Measurements from ENCODE around the gene PCSK5. TPM values are rescaled to one million over a fixed set of nuclear protein-coding genes. Genes with fewer than 3 reads are reported as not detected.

The PCSK5 gene
- total RNA-seq, 2 experiments from 2014 or later = 14.4 to 15.2 TPM

GRCh38 chr9:75889577-75889976 is 896 bp upstream of the PCSK5 start:
- H3K4me3 Mint-ChIP-seq = peak overlapping the region; percentile 90
- no peaks in the 10 kb centered on the region for H3K9me3 Mint-ChIP-seq
- H3K9me3 ChIP-seq (ENCODE audit: control insufficient read depth in 1 of 2, insufficient read depth in 1 of 2, low read length in 2 of 2) = peaks cover 0 to 3% of the 10 kb centered on the region in 2 experiments
- H3K4me3 ChIP-seq (ENCODE audit: low read length) = peak overlapping the region; percentile 76
- intact Hi-C loops (cut with DNase I, micrococcal nuclease) = no loop called here
- peak in 4 of 14 experiments; percentile 28 to 35 (median 33) for DNase-seq
- TF ChIP-seq CTCF (IDR thresholded peaks at IDR 0.05) = no peak
- H3K36me3 Mint-ChIP-seq (ENCODE audit: low read depth) = peaks cover 15% of the 10 kb centered on the region
- peaks cover 33% of the 10 kb centered on the region for H3K4me1 ChIP-seq (ENCODE audit: insufficient read depth, low read length)
- POLR2A ChIA-PET = interaction anchor here (0.8 to 2.6 kb wide), 10 partner anchors 19 to 937 kb away, joined by 3 to 13 read pairs (median 4); partner anchors contain the start of gene C9orf40
- H3K4me1 Mint-ChIP-seq (ENCODE audit: low read depth) = peaks cover 41% of the 10 kb centered on the region
- no peaks in the 10 kb centered on the region for H3K36me3 ChIP-seq (ENCODE audit: insufficient read depth, low read length)
- no peaks in the 10 kb centered on the region for H3K27me3 ChIP-seq (ENCODE audit: control insufficient read depth in 1 of 2, insufficient read depth in 2 of 2, low read length in 2 of 2)
- peak; percentile 12 for ATAC-seq (ENCODE audit: poor library complexity)
- no peaks in the 10 kb centered on the region for H3K27me3 Mint-ChIP-seq
- peak overlapping the region; percentile 3 to 63 for H3K27ac ChIP-seq (ENCODE audit: low read depth in 1 of 2, low read length in 2 of 2)
- H3K27ac Mint-ChIP-seq = peak overlapping the region; percentile 83
- CTCF ChIA-PET = interaction anchor here (1.0 kb wide), 1 partner anchor 23 kb away, joined by 6 read pairs; no protein-coding TSS in a partner anchor

- peak in 3 of 14 experiments; percentile 1 to 18 (median 1) for DNase-seq
- H3K9me3 Mint-ChIP-seq = no peaks in the 10 kb centered on the region
- Histone ChIP-seq H3K4me3 (ENCODE audit: low read length) (peak overlapping the region; percentile 76), H3K9me3 (ENCODE audit: control insufficient read depth in 1 of 2, insufficient read depth in 1 of 2, low read length in 2 of 2) (peaks cover 0 to 3% of the 10 kb centered on the region in 2 experiments), H3K27ac (ENCODE audit: low read depth in 1 of 2, low read length in 2 of 2) (peak overlapping the region; percentile 3 to 63), H3K4me1 (ENCODE audit: insufficient read depth, low read length) (peaks cover 33% of the 10 kb centered on the region), H3K27me3 (ENCODE audit: control insufficient read depth in 1 of 2, insufficient read depth in 2 of 2, low read length in 2 of 2) (no peaks in the 10 kb centered on the region), H3K36me3 (ENCODE audit: insufficient read depth, low read length) (no peaks in the 10 kb centered on the region)
- peaks cover 45% of the 10 kb centered on the region for H3K4me1 Mint-ChIP-seq (ENCODE audit: low read depth)
- peaks cover 15% of the 10 kb centered on the region for H3K36me3 Mint-ChIP-seq (ENCODE audit: low read depth)
- H3K27me3 Mint-ChIP-seq = no peaks in the 10 kb centered on the region
- peak; percentile 46 for ATAC-seq (ENCODE audit: poor library complexity)
- TF ChIP-seq CTCF (IDR thresholded peaks at IDR 0.05) = no peak
- POLR2A ChIA-PET = interaction anchor here (0.6 to 2.6 kb wide), 17 partner anchors 13 to 937 kb away, joined by 3 to 13 read pairs (median 4); partner anchors contain the start of gene C9orf40
- peak overlapping the region; percentile 83 for H3K27ac Mint-ChIP-seq
- H3K4me3 Mint-ChIP-seq = peak overlapping the region; percentile 90
- intact Hi-C loops (cut with DNase I, micrococcal nuclease) = loop anchor here (1.0 to 10.0 kb wide), 6 partner anchors 65 to 805 kb away; partner anchors contain the start of genes NMRK1 (in 1 of the 2) and OSTF1 (in 1 of the 2)
- CTCF ChIA-PET = interaction anchor here (1.0 kb wide), 1 partner anchor 23 kb away, joined by 6 read pairs; no protein-coding TSS in a partner anchor
Observed at GRCh38 chr9:75889977-75890471, 449 bp upstream of the PCSK5 start.

GRCh38 chr9:75891277-75891741 is 836 bp downstream of the PCSK5 start:
- peak overlapping the region; percentile 76 for H3K4me3 ChIP-seq (ENCODE audit: low read length)
- intact Hi-C loops (cut with DNase I, micrococcal nuclease) = loop anchor here (5.0 to 10.0 kb wide), 5 partner anchors 63 to 807 kb away; partner anchors contain the start of genes NMRK1 (in 1 of the 2) and OSTF1 (in 1 of the 2)
- Mint-ChIP-seq H3K27ac (peak overlapping the region; percentile 47), H3K27me3 (no peaks in the 10 kb centered on the region), H3K4me3 (peak overlapping the region; percentile 93), H3K9me3 (no peaks in the 10 kb centered on the region), H3K36me3 (ENCODE audit: low read depth) (peaks cover 15% of the 10 kb centered on the region), H3K4me1 (ENCODE audit: low read depth) (peaks cover 56% of the 10 kb centered on the region)
- peak in 13 of 14 experiments; percentile 10 to 57 (median 35) for DNase-seq
- no peak for ATAC-seq (ENCODE audit: poor library complexity)
- no peaks in the 10 kb centered on the region for H3K27me3 ChIP-seq (ENCODE audit: control insufficient read depth in 1 of 2, insufficient read depth in 2 of 2, low read length in 2 of 2)
- POLR2A ChIA-PET = interaction anchor here (0.9 to 2.6 kb wide), 9 partner anchors 12 to 502 kb away, joined by 3 to 13 read pairs (median 5); partner anchors contain the start of gene RFK
- no peaks in the 10 kb centered on the region for H3K36me3 ChIP-seq (ENCODE audit: insufficient read depth, low read length)
- CTCF ChIA-PET = no interaction called here
- H3K27ac ChIP-seq (ENCODE audit: low read depth in 1 of 2, low read length in 2 of 2) = no peak overlapping the region
- peaks cover 0 to 3% of the 10 kb centered on the region in 2 experiments for H3K9me3 ChIP-seq (ENCODE audit: control insufficient read depth in 1 of 2, insufficient read depth in 1 of 2, low read length in 2 of 2)
- peaks cover 33% of the 10 kb centered on the region for H3K4me1 ChIP-seq (ENCODE audit: insufficient read depth, low read length)
- TF ChIP-seq CTCF (IDR thresholded peaks at IDR 0.05) = no peak

Data from CD4-positive, alpha-beta T cell (primary cell).